HEK293T (cell line): ENCODE results near the gene CNTRL.
A peak's percentile ranks its signal among the peaks of the same experiment; 100 is the strongest.

Experiments used
- CTCF ChIA-PET: fragments of 350-600 bp; formaldehyde crosslinking; extraction: SDS; loops from one replicate; lab custom pipeline; 2021; ENCODE audit warnings: antibody characterized with exemption, inconsistent platforms; lab: Yijun Ruan, JAX
- POLR2A ChIA-PET: fragments of 350-600 bp; formaldehyde crosslinking; extraction: SDS; loops from one replicate; lab custom pipeline; 2020; ENCODE audit warnings: antibody characterized with exemption, inconsistent platforms; lab: Yijun Ruan, JAX
- DNase-seq: peaks from one replicate; pipeline ENCODE4 v3.0.0; 2012; ENCODE audit warnings: mixed read lengths; ENCODE audit errors: extremely low spot score
- ARNT ChIP-seq: fragments of 450-650 bp; IDR thresholded peaks from 2 replicates; pipeline ENCODE4 v1.6.1; 2017; ENCODE audit warnings: mild to moderate bottlenecking
- BHLHE40 ChIP-seq: fragments of 450-650 bp; IDR thresholded peaks from 2 replicates; pipeline ENCODE4 v1.6.1; 2016; ENCODE audit warnings: mild to moderate bottlenecking, moderate library complexity, borderline replicate concordance
- CTBP1 ChIP-seq: fragments of 450-650 bp; IDR thresholded peaks from 2 replicates; pipeline ENCODE4 v1.6.1; 2016; ENCODE audit warnings: borderline replicate concordance
- ELF4 ChIP-seq: fragments of 450-650 bp; IDR thresholded peaks from 2 replicates; pipeline ENCODE4 v1.6.1; 2017; ENCODE audit warnings: antibody characterized with exemption
- FOXA1 ChIP-seq: fragments of 450-650 bp; IDR thresholded peaks from 2 replicates; pipeline ENCODE4 v1.6.1; 2016; ENCODE audit warnings: mild to moderate bottlenecking
- FOXK2 ChIP-seq: fragments of 450-650 bp; IDR thresholded peaks from 2 replicates; pipeline ENCODE4 v1.6.1; 2016; ENCODE audit warnings: mild to moderate bottlenecking
- FOXM1 ChIP-seq: fragments of 450-650 bp; IDR thresholded peaks from 2 replicates; pipeline ENCODE4 v1.6.1; 2017; ENCODE audit warnings: mild to moderate bottlenecking, borderline replicate concordance
- HDGF ChIP-seq: fragments of 450-650 bp; IDR thresholded peaks from 2 replicates; pipeline ENCODE4 v1.6.1; 2017; ENCODE audit warnings: antibody characterized with exemption, borderline replicate concordance
- L3MBTL2 ChIP-seq: fragments of 450-650 bp; conservative IDR thresholded peaks from 2 replicates; pipeline ENCODE4 v1.6.1; 2016; ENCODE audit warnings: mild to moderate bottlenecking
- LEF1 ChIP-seq: fragments of 450-650 bp; IDR thresholded peaks from 2 replicates; pipeline ENCODE4 v1.6.1; 2017; ENCODE audit warnings: mild to moderate bottlenecking, borderline replicate concordance
- NFRKB ChIP-seq: fragments of 450-650 bp; IDR thresholded peaks from 2 replicates; pipeline ENCODE4 v1.6.1; 2016; ENCODE audit warnings: mild to moderate bottlenecking, moderate library complexity
- PKNOX1 ChIP-seq: fragments of 450-650 bp; IDR thresholded peaks from 2 replicates; pipeline ENCODE4 v1.6.1; 2016
- SP1 ChIP-seq: fragments of 450-650 bp; IDR thresholded peaks from 2 replicates; pipeline ENCODE4 v1.6.1; 2017
- SUZ12 ChIP-seq: fragments of 450-650 bp; IDR thresholded peaks from 2 replicates; pipeline ENCODE4 v1.6.1; 2016; ENCODE audit warnings: mild to moderate bottlenecking
- TARDBP ChIP-seq: fragments of 450-650 bp; IDR thresholded peaks from 2 replicates; pipeline ENCODE4 v1.6.1; 2016
- ZNF384 ChIP-seq: fragments of 450-650 bp; IDR thresholded peaks from 2 replicates; pipeline ENCODE4 v1.6.1; 2016

Gene CNTRL

GRCh38 chr9:121204121-121204520, 129.4 kb downstream of the CNTRL start:
- TF ChIP-seq FOXK2 (no peak), PKNOX1 (no peak), TARDBP (no peak), SP1 (no peak), CTBP1 (no peak), NFRKB (no peak), ZNF384 (no peak), SUZ12 (no peak), L3MBTL2 (no peak)
- CTCF ChIA-PET = interaction anchor here (0.6 kb wide), 1 partner anchor 14 kb away, joined by 3 read pairs; no protein-coding TSS in a partner anchor
- POLR2A ChIA-PET = no interaction called here
- DNase-seq = no peak

GRCh38 chr9:121204611-121205010, 129.9 kb downstream of the CNTRL start:
- CTCF ChIA-PET = no interaction called here
- POLR2A ChIA-PET = no interaction called here
- no peak for DNase-seq
- TF ChIP-seq HDGF = no peak
- TF ChIP-seq ELF4 = no peak
- no peak for TF ChIP-seq PKNOX1
- no peak for TF ChIP-seq SP1
- no peak for TF ChIP-seq ZNF384

GRCh38 chr9:121206516-121207370, 132.0 kb downstream of the CNTRL start:
- CTCF ChIA-PET = no interaction called here

GRCh38 chr9:121207371-121207940, 132.7 kb downstream of the CNTRL start:
- POLR2A ChIA-PET = no interaction called here
- CTCF ChIA-PET = no interaction called here
- no peak for DNase-seq
- no peak for TF ChIP-seq SUZ12
- TF ChIP-seq SP1 = no peak
- no peak for TF ChIP-seq ARNT
- no peak for TF ChIP-seq LEF1
- TF ChIP-seq BHLHE40 = no peak

More at GRCh38 chr9:121206516-121207370, 132.0 kb downstream of the CNTRL start:
- POLR2A ChIA-PET = no interaction called here
- DNase-seq = no peak
- TF ChIP-seq NFRKB = no peak
- no peak for TF ChIP-seq ELF4
- TF ChIP-seq FOXK2 = no peak
- no peak for TF ChIP-seq BHLHE40
- no peak for TF ChIP-seq FOXA1
- TF ChIP-seq HDGF = no peak
- no peak for TF ChIP-seq L3MBTL2
- no peak for TF ChIP-seq ARNT
- TF ChIP-seq FOXM1 = no peak
- TF ChIP-seq SUZ12 = no peak

GRCh38 chr9:121210536-121210935, 135.8 kb downstream of the CNTRL start:
- DNase-seq = no peak
- CTCF ChIA-PET = no interaction called here
- POLR2A ChIA-PET = no interaction called here
- TF ChIP-seq NFRKB = no peak

- DNase-seq = peak; percentile 86
- CTCF ChIA-PET = interaction anchor here (0.7 to 1.7 kb wide), 8 partner anchors 12 to 187 kb away, joined by 3 to 9 read pairs (median 4); partner anchors contain the start of gene RAB14
- POLR2A ChIA-PET = interaction anchor here (0.7 to 2.9 kb wide), 2 partner anchors 12 to 65 kb away, joined by 3 to 15 read pairs; partner anchors contain the start of gene RAB14
- TF ChIP-seq ARNT = no peak
- no peak for TF ChIP-seq NFRKB
- no peak for TF ChIP-seq L3MBTL2
- TF ChIP-seq ELF4 = peak; percentile 49; the same call in 1 of the 2 replicates
- TF ChIP-seq BHLHE40 = no peak
- TF ChIP-seq PKNOX1 = no peak
- TF ChIP-seq HDGF = no peak
- no peak for TF ChIP-seq SP1
Observed at GRCh38 chr9:121213136-121213806, 138.5 kb downstream of the CNTRL start.
